K562 (cell line): ENCODE results near the gene SPIB. TPM values are rescaled to one million over a fixed set of nuclear protein-coding genes. Genes with fewer than 3 reads are reported as not detected.

Experiments
- BCL6 ChIP-seq: fragments of 250-450 bp; sonication (Bioruptor Pico); IDR thresholded peaks from 2 replicates; pipeline ENCODE4 v1.4.0; 2020
- HNRNPH1 ChIP-seq: fragments of 200-400 bp; formaldehyde crosslinking; optimal IDR thresholded peaks from 2 replicates; pipeline ENCODE3; 2017; ENCODE audit warnings: low read depth, mild to moderate bottlenecking, low read length, moderate library complexity
- KLF13 ChIP-seq: fragments of 450-650 bp; IDR thresholded peaks from 2 replicates; pipeline ENCODE4 v1.6.1; 2016; ENCODE audit warnings: missing genetic modification characterization, low read depth, mild to moderate bottlenecking, missing compliant biosample characterization, moderate library complexity, borderline replicate concordance
- NFRKB ChIP-seq: fragments of 450-650 bp; IDR thresholded peaks from 2 replicates; pipeline ENCODE4 v1.6.1; 2016; ENCODE audit warnings: low read depth
- NR0B1 ChIP-seq: fragments of 450-650 bp; IDR thresholded peaks from one replicate; pipeline ENCODE4 v1.6.1; 2018; ENCODE audit warnings: mild to moderate bottlenecking, moderate library complexity; ENCODE audit not compliant: partially characterized antibody
- RFX1 ChIP-seq: fragments of 450-650 bp; IDR thresholded peaks from 2 replicates; pipeline ENCODE4 v1.6.1; 2016; ENCODE audit warnings: mild to moderate bottlenecking, moderate library complexity
- SAFB ChIP-seq: fragments of 200-400 bp; formaldehyde crosslinking; IDR thresholded peaks from 2 replicates; pipeline ENCODE4 v1.6.1; 2017; ENCODE audit warnings: low read depth, low read length, borderline replicate concordance
- SIN3A ChIP-seq, 2 experiments: fragments of 150-350 bp in 1 of 2; IDR thresholded peaks; 2 replicates each; pipeline ENCODE4 v1.6.1; 2011 to 2016; ENCODE audit warnings: borderline replicate concordance in 2 of 2, low read depth in 2 of 2, low read length in 2 of 2, mild to moderate bottlenecking in 2 of 2, moderate library complexity in 2 of 2; ENCODE audit not compliant: control insufficient read depth in 1 of 2
- SMAD2 ChIP-seq: fragments of 150-350 bp; IDR thresholded peaks from 2 replicates; pipeline ENCODE4 v1.6.1; 2014; ENCODE audit warnings: low read depth, mild to moderate bottlenecking, low read length
- SRSF1 ChIP-seq: fragments of 200-400 bp; formaldehyde crosslinking; IDR thresholded peaks from 2 replicates; pipeline ENCODE4 v1.6.1; 2017; ENCODE audit warnings: mild to moderate bottlenecking, low read depth, low read length, moderate library complexity
- STAT5B ChIP-seq: fragments of 250-450 bp; sonication (Bioruptor Pico); IDR thresholded peaks from 2 replicates; pipeline ENCODE4 v1.8.0; 2021; ENCODE audit warnings: mild to moderate bottlenecking, inconsistent platforms
- YY1 ChIP-seq, 3 experiments: IDR thresholded peaks; 2 replicates each; pipeline ENCODE4 v1.6.1; 2011; ENCODE audit warnings: low read length in 2 of 3, mild to moderate bottlenecking in 2 of 3, moderate library complexity in 2 of 3, borderline replicate concordance in 1 of 3, control low read depth in 1 of 3, low read depth in 1 of 3; ENCODE audit not compliant: insufficient read depth in 3 of 3, insufficient replicate concordance in 2 of 3, control insufficient read depth in 1 of 3, insufficient read length in 1 of 3; ENCODE audit errors: extremely low read depth in 1 of 3
- ZNF165 ChIP-seq: fragments of 250-450 bp; sonication (Bioruptor Pico); IDR thresholded peaks from 2 replicates; pipeline ENCODE4 v1.4.0; 2020; ENCODE audit warnings: borderline replicate concordance
- ZNF311 ChIP-seq: fragments of 250-450 bp; sonication (Bioruptor Pico); IDR thresholded peaks from 2 replicates; pipeline ENCODE4 v1.4.0; 2020; ENCODE audit warnings: mild to moderate bottlenecking, moderate library complexity
- ZNF436 ChIP-seq: fragments of 250-450, 450-650 bp; sonication (Bioruptor Pico); formaldehyde crosslinking; IDR thresholded peaks from 2 replicates; pipeline ENCODE4 v1.7.0; 2020; ENCODE audit warnings: mild to moderate bottlenecking
- ZNF644 ChIP-seq: fragments of 200-800 bp; sonication (Bioruptor generic); IDR thresholded peaks from 2 replicates; pipeline ENCODE4 v1.6.1; 2016; ENCODE audit warnings: low read depth, missing genetic modification characterization, missing compliant biosample characterization
- polyA plus RNA-seq, 8 experiments: library from polyadenylated mRNA; depleted of rRNA in 4 of 8; stranded (reverse) in 5 of 8; unstranded in 3 of 8; fragments of >200 nt; fragmentation: Nextera tagmentation in 2 of 8; fragmentation: Illumina TruSeq in 1 of 8; extraction: Ambion mirVana in 2 of 8; extraction: Trizol in 1 of 8; gene quantifications; 2 replicates each; pipeline versions ENCODE4 v1.2.1 to v1.2.3, GENCODE V29; 2011 to 2014; ENCODE audit warnings: inconsistent platforms in 1 of 8, missing spikeins in 1 of 8
- total RNA-seq, 7 experiments: library from RNA; depleted of rRNA in 6 of 7; stranded (reverse); fragments of >200 nt in 6 of 7; fragmentation: Illumina TruSeq in 2 of 7; extraction: Trizol in 2 of 7; gene quantifications; 2 replicates each; pipeline versions ENCODE4 v1.2.1 to v1.2.3, GENCODE V29; 2011 to 2021; ENCODE audit warnings: low replicate concordance in 1 of 7
- TF ChIP-seq, protein P1 (sequence below): sonication (generic); formaldehyde crosslinking; IDR thresholded peaks from 2 replicates; pipeline ENCODE4 v1.8.1; 2023; ENCODE audit warnings: mild to moderate bottlenecking, missing genetic modification reagents, moderate library complexity
- TF ChIP-seq, protein P2 (sequence below): fragments of 450-650 bp; formaldehyde crosslinking; IDR thresholded peaks from 2 replicates; pipeline ENCODE4 v1.4.0; 2020; ENCODE audit warnings: mild to moderate bottlenecking, mixed read lengths
- TF ChIP-seq, protein P3 (sequence below): IDR thresholded peaks from 2 replicates; pipeline ENCODE4 v1.6.1; 2011; ENCODE audit not compliant: insufficient read length; ENCODE audit errors: extremely low read depth
- TF ChIP-seq, protein P4 (sequence below): fragments of 450-650 bp; formaldehyde crosslinking; IDR thresholded peaks from 2 replicates; pipeline ENCODE4 v1.4.0; 2020; ENCODE audit warnings: mild to moderate bottlenecking, moderate library complexity

Gene SPIB
- total and polyA plus RNA-seq, 9 of the 15 experiments (the other 6 are each of a cell fraction or from before 2014, with no cell fraction given): 0.06 to 1.0 (median 0.43) TPM; not detected in 1

DNA sequence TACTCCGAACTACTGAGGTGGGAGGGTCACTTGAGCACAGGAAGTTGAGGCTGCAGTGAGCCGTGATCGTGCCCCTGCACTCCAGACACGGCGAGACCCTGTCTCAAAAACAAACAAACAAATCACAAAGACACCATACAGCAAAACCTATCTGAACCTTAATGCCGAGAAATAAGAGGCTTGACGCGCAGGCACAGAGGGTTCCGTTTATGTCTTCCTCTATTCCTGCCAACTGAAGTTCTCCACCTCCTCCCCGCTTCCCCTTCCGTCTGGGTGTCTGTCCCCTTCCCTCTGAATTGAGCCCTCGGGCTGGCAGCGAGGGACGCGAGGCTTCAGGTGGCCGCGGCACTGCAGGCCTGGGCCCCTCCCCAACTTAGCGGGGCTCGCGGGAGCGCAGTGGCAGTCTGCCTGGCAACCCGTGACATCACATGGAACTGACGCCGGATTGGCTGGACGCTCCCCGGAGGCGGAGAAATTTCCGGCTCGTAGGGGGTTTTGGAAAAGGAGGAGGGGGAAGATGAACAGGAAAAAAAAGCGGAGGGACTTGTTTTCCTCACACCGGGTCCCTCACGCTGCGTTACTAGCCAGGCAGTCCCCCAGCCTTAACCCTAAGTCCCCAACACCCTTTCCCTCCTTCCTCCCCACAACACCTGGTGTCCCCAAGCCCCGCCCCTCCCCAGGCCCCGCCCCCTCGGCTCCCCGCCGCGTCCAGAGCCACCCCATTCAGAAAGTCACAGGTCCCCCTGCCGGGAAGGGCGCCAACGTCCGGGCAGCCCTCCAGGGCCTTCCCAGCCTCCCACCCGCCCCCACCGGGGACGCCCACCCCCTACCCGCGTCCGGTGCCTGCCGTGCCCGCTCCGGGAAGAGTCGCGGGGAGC is 12.8 kb downstream of the SPIB start (continued):
- TF ChIP-seq SIN3A (IDR thresholded peaks at IDR 0.05; ENCODE audit: borderline replicate concordance in 2 of 2, control insufficient read depth in 1 of 2, low read depth in 2 of 2, low read length in 2 of 2): no peak
- 0 out of 2 replicates have a peak, but pooled peaks have one; percentile 26 for TF ChIP-seq KLF13 (tag)
- no peak for TF ChIP-seq ZNF311 (CRISPR knock-in tag)
- TF ChIP-seq, protein P1, sequence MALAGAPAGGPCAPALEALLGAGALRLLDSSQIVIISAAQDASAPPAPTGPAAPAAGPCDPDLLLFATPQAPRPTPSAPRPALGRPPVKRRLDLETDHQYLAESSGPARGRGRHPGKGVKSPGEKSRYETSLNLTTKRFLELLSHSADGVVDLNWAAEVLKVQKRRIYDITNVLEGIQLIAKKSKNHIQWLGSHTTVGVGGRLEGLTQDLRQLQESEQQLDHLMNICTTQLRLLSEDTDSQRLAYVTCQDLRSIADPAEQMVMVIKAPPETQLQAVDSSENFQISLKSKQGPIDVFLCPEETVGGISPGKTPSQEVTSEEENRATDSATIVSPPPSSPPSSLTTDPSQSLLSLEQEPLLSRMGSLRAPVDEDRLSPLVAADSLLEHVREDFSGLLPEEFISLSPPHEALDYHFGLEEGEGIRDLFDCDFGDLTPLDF (CRISPR knock-in tag): no peak
- no peak for TF ChIP-seq RFX1
- TF ChIP-seq SAFB: no peak
- no peak for TF ChIP-seq SMAD2
- TF ChIP-seq STAT5B (CRISPR knock-in tag): no peak
- TF ChIP-seq ZNF644: no peak
- 0 out of 2 replicates have a peak, but pooled peaks have one; percentile 31 for TF ChIP-seq NFRKB
- no peak for TF ChIP-seq BCL6 (CRISPR knock-in tag)
- TF ChIP-seq ZNF165: no peak
- TF ChIP-seq NR0B1: no peak
- TF ChIP-seq, protein P2, sequence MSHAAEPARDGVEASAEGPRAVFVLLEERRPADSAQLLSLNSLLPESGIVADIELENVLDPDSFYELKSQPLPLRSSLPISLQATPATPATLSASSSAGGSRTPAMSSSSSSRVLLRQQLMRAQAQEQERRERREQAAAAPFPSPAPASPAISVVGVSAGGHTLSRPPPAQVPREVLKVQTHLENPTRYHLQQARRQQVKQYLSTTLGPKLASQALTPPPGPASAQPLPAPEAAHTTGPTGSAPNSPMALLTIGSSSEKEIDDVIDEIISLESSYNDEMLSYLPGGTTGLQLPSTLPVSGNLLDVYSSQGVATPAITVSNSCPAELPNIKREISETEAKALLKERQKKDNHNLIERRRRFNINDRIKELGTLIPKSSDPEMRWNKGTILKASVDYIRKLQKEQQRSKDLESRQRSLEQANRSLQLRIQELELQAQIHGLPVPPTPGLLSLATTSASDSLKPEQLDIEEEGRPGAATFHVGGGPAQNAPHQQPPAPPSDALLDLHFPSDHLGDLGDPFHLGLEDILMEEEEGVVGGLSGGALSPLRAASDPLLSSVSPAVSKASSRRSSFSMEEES: peak; percentile 22; the same call in 1 of the 2 replicates
- TF ChIP-seq, protein P3, sequence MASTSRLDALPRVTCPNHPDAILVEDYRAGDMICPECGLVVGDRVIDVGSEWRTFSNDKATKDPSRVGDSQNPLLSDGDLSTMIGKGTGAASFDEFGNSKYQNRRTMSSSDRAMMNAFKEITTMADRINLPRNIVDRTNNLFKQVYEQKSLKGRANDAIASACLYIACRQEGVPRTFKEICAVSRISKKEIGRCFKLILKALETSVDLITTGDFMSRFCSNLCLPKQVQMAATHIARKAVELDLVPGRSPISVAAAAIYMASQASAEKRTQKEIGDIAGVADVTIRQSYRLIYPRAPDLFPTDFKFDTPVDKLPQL: no peak
- TF ChIP-seq YY1 (IDR thresholded peaks at IDR 0.05; ENCODE audit: borderline replicate concordance in 1 of 3, control insufficient read depth in 1 of 3, extremely low read depth in 1 of 3, insufficient read depth in 3 of 3, insufficient read length in 1 of 3, insufficient replicate concordance in 2 of 3, low read depth in 1 of 3, low read length in 2 of 3): no peak
- TF ChIP-seq, protein P4, sequence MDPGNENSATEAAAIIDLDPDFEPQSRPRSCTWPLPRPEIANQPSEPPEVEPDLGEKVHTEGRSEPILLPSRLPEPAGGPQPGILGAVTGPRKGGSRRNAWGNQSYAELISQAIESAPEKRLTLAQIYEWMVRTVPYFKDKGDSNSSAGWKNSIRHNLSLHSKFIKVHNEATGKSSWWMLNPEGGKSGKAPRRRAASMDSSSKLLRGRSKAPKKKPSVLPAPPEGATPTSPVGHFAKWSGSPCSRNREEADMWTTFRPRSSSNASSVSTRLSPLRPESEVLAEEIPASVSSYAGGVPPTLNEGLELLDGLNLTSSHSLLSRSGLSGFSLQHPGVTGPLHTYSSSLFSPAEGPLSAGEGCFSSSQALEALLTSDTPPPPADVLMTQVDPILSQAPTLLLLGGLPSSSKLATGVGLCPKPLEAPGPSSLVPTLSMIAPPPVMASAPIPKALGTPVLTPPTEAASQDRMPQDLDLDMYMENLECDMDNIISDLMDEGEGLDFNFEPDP (CRISPR knock-in tag): no peak
- TF ChIP-seq HNRNPH1: no peak
- no peak for TF ChIP-seq SRSF1
- no peak for TF ChIP-seq ZNF436 (CRISPR knock-in tag)
